ENCODE results near the gene TRIAP1.

The TRIAP1 gene

GRCh38 chr12:120479458-120479857 is 33.3 kb upstream of the TRIAP1 start:
- TF ChIP-seq FOXA1 (IDR thresholded peaks at IDR 0.05) (no peak), SP1 (IDR thresholded peaks at IDR 0.05) (no peak), TARDBP (IDR thresholded peaks at IDR 0.05) (no peak), CTBP1 (IDR thresholded peaks at IDR 0.05; ENCODE audit: borderline replicate concordance) (no peak), ARNT (IDR thresholded peaks at IDR 0.05) (no peak), NFRKB (IDR thresholded peaks at IDR 0.05) (no peak)
- CTCF ChIA-PET: interaction anchor here (1.1 kb wide), 1 partner anchor 9 kb away, joined by 3 read pairs; no protein-coding TSS in a partner anchor
- no peak for DNase-seq (ENCODE audit: extremely low spot score)
- POLR2A ChIA-PET: interaction anchor here (1.4 kb wide), 1 partner anchor 10 kb away, joined by 3 read pairs; no protein-coding TSS in a partner anchor

GRCh38 chr12:120475643-120476042 is 29.5 kb upstream of the TRIAP1 start:
- ChIA-PET POLR2A (interaction anchor here (1.2 to 2.4 kb wide), 4 partner anchors 13 to 54 kb away, joined by 3 to 7 read pairs (median 4); partner anchors contain the start of gene COQ5), CTCF (interaction anchor here (1.1 kb wide), 1 partner anchor 15 kb away, joined by 4 read pairs; no protein-coding TSS in a partner anchor)
- DNase-seq (ENCODE audit: extremely low spot score): no peak

GRCh38 chr12:120474616-120474960 is 28.4 kb upstream of the TRIAP1 start:
- ChIA-PET CTCF (interaction anchor here (0.5 to 1.1 kb wide), 4 partner anchors 15 to 1630 kb away, joined by 3 to 4 read pairs (median 4); partner anchors contain the start of gene SIRT4), POLR2A (interaction anchor here (1.2 to 2.4 kb wide), 5 partner anchors 14 to 183 kb away, joined by 3 to 7 read pairs (median 4); partner anchors contain the start of gene RNU4-2)
- no peak for TF ChIP-seq FOXM1 (IDR thresholded peaks at IDR 0.05; ENCODE audit: borderline replicate concordance)
- no peak for TF ChIP-seq ARNT (IDR thresholded peaks at IDR 0.05)
- TF ChIP-seq ELF4 (IDR thresholded peaks at IDR 0.05): no peak
- no peak for TF ChIP-seq L3MBTL2 (conservative IDR thresholded peaks at IDR 0.05)
- no peak for TF ChIP-seq SP1 (IDR thresholded peaks at IDR 0.05)
- TF ChIP-seq BHLHE40 (IDR thresholded peaks at IDR 0.05; ENCODE audit: borderline replicate concordance): no peak
- no peak for TF ChIP-seq PKNOX1 (IDR thresholded peaks at IDR 0.05)
- TF ChIP-seq LEF1 (IDR thresholded peaks at IDR 0.05; ENCODE audit: borderline replicate concordance): no peak
- TF ChIP-seq FOXA1 (IDR thresholded peaks at IDR 0.05): no peak
- TF ChIP-seq FOXK2 (IDR thresholded peaks at IDR 0.05): no peak
- no peak for TF ChIP-seq TARDBP (IDR thresholded peaks at IDR 0.05)
- TF ChIP-seq HDGF (IDR thresholded peaks at IDR 0.05; ENCODE audit: borderline replicate concordance): no peak
- no peak for TF ChIP-seq NFRKB (IDR thresholded peaks at IDR 0.05)
- no peak for TF ChIP-seq ZNF384 (IDR thresholded peaks at IDR 0.05)
- TF ChIP-seq SUZ12 (IDR thresholded peaks at IDR 0.05): no peak
- DNase-seq (ENCODE audit: extremely low spot score): no peak

More at GRCh38 chr12:120475643-120476042, 29.5 kb upstream of the TRIAP1 start:
- TF ChIP-seq ARNT (IDR thresholded peaks at IDR 0.05) (no peak), FOXK2 (IDR thresholded peaks at IDR 0.05) (no peak), ELF4 (IDR thresholded peaks at IDR 0.05) (no peak), HDGF (IDR thresholded peaks at IDR 0.05; ENCODE audit: borderline replicate concordance) (no peak), TARDBP (IDR thresholded peaks at IDR 0.05) (no peak), SUZ12 (IDR thresholded peaks at IDR 0.05) (no peak), BHLHE40 (IDR thresholded peaks at IDR 0.05; ENCODE audit: borderline replicate concordance) (no peak), ZNF384 (IDR thresholded peaks at IDR 0.05) (no peak), FOXM1 (IDR thresholded peaks at IDR 0.05; ENCODE audit: borderline replicate concordance) (no peak), SP1 (IDR thresholded peaks at IDR 0.05) (no peak), CTBP1 (IDR thresholded peaks at IDR 0.05; ENCODE audit: borderline replicate concordance) (no peak), L3MBTL2 (conservative IDR thresholded peaks at IDR 0.05) (no peak), PKNOX1 (IDR thresholded peaks at IDR 0.05) (no peak), LEF1 (IDR thresholded peaks at IDR 0.05; ENCODE audit: borderline replicate concordance) (no peak)

GRCh38 chr12:120473807-120474615 is 27.8 kb upstream of the TRIAP1 start:
- DNase-seq (ENCODE audit: extremely low spot score): no peak
- ChIA-PET POLR2A (interaction anchor here (1.2 to 2.4 kb wide), 5 partner anchors 15 to 182 kb away, joined by 3 to 7 read pairs (median 4); partner anchors contain the start of gene RNU4-2), CTCF (interaction anchor here (0.6 to 1.1 kb wide), 3 partner anchors 15 to 325 kb away, joined by 3 to 4 read pairs (median 4); partner anchors contain the start of gene SIRT4)
- TF ChIP-seq CTBP1 (IDR thresholded peaks at IDR 0.05; ENCODE audit: borderline replicate concordance) (no peak), FOXM1 (IDR thresholded peaks at IDR 0.05; ENCODE audit: borderline replicate concordance) (no peak), HDGF (IDR thresholded peaks at IDR 0.05; ENCODE audit: borderline replicate concordance) (no peak), NFRKB (IDR thresholded peaks at IDR 0.05) (no peak), TARDBP (IDR thresholded peaks at IDR 0.05) (no peak), PKNOX1 (IDR thresholded peaks at IDR 0.05) (no peak), ZNF384 (IDR thresholded peaks at IDR 0.05) (no peak), L3MBTL2 (conservative IDR thresholded peaks at IDR 0.05) (no peak), FOXA1 (IDR thresholded peaks at IDR 0.05) (no peak), SUZ12 (IDR thresholded peaks at IDR 0.05) (no peak), ELF4 (IDR thresholded peaks at IDR 0.05) (no peak), SP1 (IDR thresholded peaks at IDR 0.05) (no peak), LEF1 (IDR thresholded peaks at IDR 0.05; ENCODE audit: borderline replicate concordance) (no peak), FOXK2 (IDR thresholded peaks at IDR 0.05) (no peak), BHLHE40 (IDR thresholded peaks at IDR 0.05; ENCODE audit: borderline replicate concordance) (no peak), ARNT (IDR thresholded peaks at IDR 0.05) (no peak)

GRCh38 chr12:120472521-120472920 is 26.3 kb upstream of the TRIAP1 start:
- TF ChIP-seq SP1 (IDR thresholded peaks at IDR 0.05) (no peak), CTBP1 (IDR thresholded peaks at IDR 0.05; ENCODE audit: borderline replicate concordance) (no peak), PKNOX1 (IDR thresholded peaks at IDR 0.05) (no peak), FOXK2 (IDR thresholded peaks at IDR 0.05) (no peak), ZNF384 (IDR thresholded peaks at IDR 0.05) (no peak), L3MBTL2 (conservative IDR thresholded peaks at IDR 0.05) (no peak), NFRKB (IDR thresholded peaks at IDR 0.05) (no peak), FOXA1 (IDR thresholded peaks at IDR 0.05) (no peak), BHLHE40 (IDR thresholded peaks at IDR 0.05; ENCODE audit: borderline replicate concordance) (no peak), TARDBP (IDR thresholded peaks at IDR 0.05) (no peak), LEF1 (IDR thresholded peaks at IDR 0.05; ENCODE audit: borderline replicate concordance) (no peak), ELF4 (IDR thresholded peaks at IDR 0.05) (no peak), HDGF (IDR thresholded peaks at IDR 0.05; ENCODE audit: borderline replicate concordance) (no peak), FOXM1 (IDR thresholded peaks at IDR 0.05; ENCODE audit: borderline replicate concordance) (no peak)
- ChIA-PET POLR2A (interaction anchor here (5.4 kb wide), 1 partner anchor 24 kb away, joined by 39 read pairs; the partner anchor contains the start of gene DYNLL1), CTCF (interaction anchor here (0.7 kb wide), 1 partner anchor 970 kb away, joined by 13 read pairs; no protein-coding TSS in a partner anchor)
- no peak for DNase-seq (ENCODE audit: extremely low spot score)
